WTC11 (cell line): ENCODE data around the gene SHISA7. TPM values are rescaled to one million over a fixed set of nuclear protein-coding genes. Genes with fewer than 3 reads are reported as not detected.

Experiments
- ATAC-seq: fragments of 200-7000 bp; cut with Tn5 transposase; 2 replicates; pipeline ENCODE4 v1.10.0; 2021; ENCODE audit warnings: mild to moderate bottlenecking, moderate library complexity
- CTCF ChIA-PET: fragments of 300-600 bp; sonication (Branson Sonifier 250); formaldehyde crosslinking; loops from one replicate; lab custom pipeline; 2021; ENCODE audit warnings: antibody characterized with exemption; lab: Charles Lee
- POLR2A ChIA-PET: fragments of 350-600 bp; sonication (Branson Sonifier 250); formaldehyde crosslinking; loops from one replicate; lab custom pipeline; 2021; ENCODE audit warnings: antibody characterized with exemption; lab: Charles Lee
- DNase-seq: peaks from one replicate; pipeline ENCODE4 v3.0.0; 2021; ENCODE audit warnings: low spot score
- H3K27ac Mint-ChIP-seq: 2 replicates; pipeline ENCODE4 v1.8.0; 2021; ENCODE audit warnings: mixed read lengths
- H3K27me3 Mint-ChIP-seq: 2 replicates; pipeline ENCODE4 v1.8.0; 2021; ENCODE audit warnings: low read depth, mild to moderate bottlenecking, moderate library complexity, mixed read lengths
- H3K36me3 Mint-ChIP-seq: 2 replicates; pipeline ENCODE4 v1.8.0; 2021; ENCODE audit warnings: mixed read lengths
- H3K4me1 Mint-ChIP-seq: 2 replicates; pipeline ENCODE4 v1.8.0; 2022; ENCODE audit warnings: mixed read lengths
- H3K4me3 Mint-ChIP-seq: 2 replicates; pipeline ENCODE4 v1.8.0; 2021; ENCODE audit warnings: mild to moderate bottlenecking, moderate library complexity, mixed read lengths
- H3K9me3 Mint-ChIP-seq: 2 replicates; pipeline ENCODE4 v1.8.0; 2021; ENCODE audit warnings: mixed read lengths
- E2F4 ChIP-seq: sonication (generic); formaldehyde crosslinking; IDR thresholded peaks from 2 replicates; pipeline ENCODE4 v1.8.1; 2022; ENCODE audit warnings: low read depth, mild to moderate bottlenecking, moderate library complexity, missing genetic modification reagents, borderline replicate concordance
- ERG ChIP-seq: fragments of 250-450 bp; sonication (Bioruptor Pico); IDR thresholded peaks from 2 replicates; pipeline ENCODE4 v1.8.0; 2021; ENCODE audit warnings: mild to moderate bottlenecking
- ESRRA ChIP-seq: sonication (generic); formaldehyde crosslinking; IDR thresholded peaks from 2 replicates; pipeline ENCODE4 v1.8.1; 2022; ENCODE audit warnings: mild to moderate bottlenecking, missing genetic modification reagents, borderline replicate concordance
- GRHL2 ChIP-seq: fragments of 250-450 bp; sonication (Bioruptor Pico); IDR thresholded peaks from 2 replicates; pipeline ENCODE4 v1.8.0; 2022; ENCODE audit warnings: mild to moderate bottlenecking, moderate library complexity; ENCODE audit not compliant: insufficient replicate concordance, severe bottlenecking
- HMGXB4 ChIP-seq: sonication (generic); formaldehyde crosslinking; IDR thresholded peaks from 2 replicates; pipeline ENCODE4 v1.8.1; 2023; ENCODE audit warnings: mild to moderate bottlenecking, moderate library complexity, missing genetic modification reagents
- NFE2L1 ChIP-seq: sonication (generic); formaldehyde crosslinking; IDR thresholded peaks from 2 replicates; pipeline ENCODE4 v1.8.1; 2023; ENCODE audit warnings: missing genetic modification reagents
- OVOL2 ChIP-seq: fragments of 250-450 bp; sonication (Bioruptor Pico); IDR thresholded peaks from 2 replicates; pipeline ENCODE4 v1.9.0; 2021; ENCODE audit warnings: mild to moderate bottlenecking, borderline replicate concordance
- PREB ChIP-seq: sonication (generic); formaldehyde crosslinking; IDR thresholded peaks from 2 replicates; pipeline ENCODE4 v1.8.1; 2022; ENCODE audit warnings: mild to moderate bottlenecking, missing genetic modification reagents, moderate library complexity, borderline replicate concordance
- SP1 ChIP-seq: sonication (generic); formaldehyde crosslinking; conservative IDR thresholded peaks from 2 replicates; pipeline ENCODE4 v1.8.1; 2022; ENCODE audit warnings: missing genetic modification reagents
- USF1 ChIP-seq: sonication (generic); formaldehyde crosslinking; IDR thresholded peaks from 2 replicates; pipeline ENCODE4 v1.8.0; 2022; ENCODE audit warnings: mild to moderate bottlenecking, missing genetic modification reagents
- ZNF416 ChIP-seq: fragments of 250-450 bp; sonication (Bioruptor Pico); IDR thresholded peaks from 2 replicates; pipeline ENCODE4 v1.9.0; 2021; ENCODE audit warnings: mild to moderate bottlenecking, inconsistent platforms
- total RNA-seq: library from RNA; stranded (reverse); gene quantifications from 3 replicates; pipeline ENCODE4 v1.2.3, GENCODE V29; 2021
- TF ChIP-seq, protein P1 (sequence below): sonication (generic); formaldehyde crosslinking; IDR thresholded peaks from 2 replicates; pipeline ENCODE4 v1.8.0; 2022; ENCODE audit warnings: missing genetic modification reagents

Gene SHISA7
- total RNA-seq, 1 experiment from 2014 or later, result 0.79 TPM

GRCh38 chr19:55383279-55384130 is 59.6 kb downstream of the SHISA7 start:
- TF ChIP-seq, protein P1, sequence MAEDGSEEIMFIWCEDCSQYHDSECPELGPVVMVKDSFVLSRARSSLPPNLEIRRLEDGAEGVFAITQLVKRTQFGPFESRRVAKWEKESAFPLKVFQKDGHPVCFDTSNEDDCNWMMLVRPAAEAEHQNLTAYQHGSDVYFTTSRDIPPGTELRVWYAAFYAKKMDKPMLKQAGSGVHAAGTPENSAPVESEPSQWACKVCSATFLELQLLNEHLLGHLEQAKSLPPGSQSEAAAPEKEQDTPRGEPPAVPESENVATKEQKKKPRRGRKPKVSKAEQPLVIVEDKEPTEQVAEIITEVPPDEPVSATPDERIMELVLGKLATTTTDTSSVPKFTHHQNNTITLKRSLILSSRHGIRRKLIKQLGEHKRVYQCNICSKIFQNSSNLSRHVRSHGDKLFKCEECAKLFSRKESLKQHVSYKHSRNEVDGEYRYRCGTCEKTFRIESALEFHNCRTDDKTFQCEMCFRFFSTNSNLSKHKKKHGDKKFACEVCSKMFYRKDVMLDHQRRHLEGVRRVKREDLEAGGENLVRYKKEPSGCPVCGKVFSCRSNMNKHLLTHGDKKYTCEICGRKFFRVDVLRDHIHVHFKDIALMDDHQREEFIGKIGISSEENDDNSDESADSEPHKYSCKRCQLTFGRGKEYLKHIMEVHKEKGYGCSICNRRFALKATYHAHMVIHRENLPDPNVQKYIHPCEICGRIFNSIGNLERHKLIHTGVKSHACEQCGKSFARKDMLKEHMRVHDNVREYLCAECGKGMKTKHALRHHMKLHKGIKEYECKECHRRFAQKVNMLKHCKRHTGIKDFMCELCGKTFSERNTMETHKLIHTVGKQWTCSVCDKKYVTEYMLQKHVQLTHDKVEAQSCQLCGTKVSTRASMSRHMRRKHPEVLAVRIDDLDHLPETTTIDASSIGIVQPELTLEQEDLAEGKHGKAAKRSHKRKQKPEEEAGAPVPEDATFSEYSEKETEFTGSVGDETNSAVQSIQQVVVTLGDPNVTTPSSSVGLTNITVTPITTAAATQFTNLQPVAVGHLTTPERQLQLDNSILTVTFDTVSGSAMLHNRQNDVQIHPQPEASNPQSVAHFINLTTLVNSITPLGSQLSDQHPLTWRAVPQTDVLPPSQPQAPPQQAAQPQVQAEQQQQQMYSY (CRISPR knock-in tag), result 0 out of 2 replicates have a peak, but pooled peaks have one; percentile 10
- TF ChIP-seq ZNF416 (CRISPR knock-in tag) (0 out of 2 replicates have a peak, but pooled peaks have one; percentile 42), SP1 (CRISPR knock-in tag) (0 out of 2 replicates have a peak, but pooled peaks have one; percentile 23), PREB (CRISPR knock-in tag) (no peak), E2F4 (no peak), HMGXB4 (CRISPR knock-in tag) (peak; percentile 26; the same call in 1 of the 2 replicates), OVOL2 (CRISPR knock-in tag) (no peak)
- TF ChIP-seq, all 79 proteins: peak for 4
- H3K4me3 Mint-ChIP-seq, result peak overlapping the region; percentile 79
- peaks cover 28% of the 10 kb centered on the region for H3K36me3 Mint-ChIP-seq
- DNase-seq (peak; percentile 73), ATAC-seq (no peak; the same call in none of the 2 replicates)
- no peaks in the 10 kb centered on the region for H3K9me3 Mint-ChIP-seq
- peaks cover 36% of the 10 kb centered on the region for H3K27me3 Mint-ChIP-seq
- H3K27ac Mint-ChIP-seq, result peak overlapping the region; percentile 78; the same call in 1 of the 2 replicates
- ChIA-PET CTCF (interaction anchor here (0.6 to 3.0 kb wide), 28 partner anchors 8 to 271 kb away, joined by 3 to 26 read pairs (median 4); partner anchors contain the start of genes DNAAF3, HSPBP1, IL11 and KMT5C), POLR2A (interaction anchor here (0.5 to 2.2 kb wide), 13 partner anchors 8 to 307 kb away, joined by 3 to 21 read pairs (median 3); partner anchors contain the start of genes IL11, KMT5C and UBE2S)
- H3K4me1 Mint-ChIP-seq, result peaks cover 34% of the 10 kb centered on the region

GRCh38 chr19:55382522-55383054 is 60.5 kb downstream of the SHISA7 start:
- Mint-ChIP-seq H3K4me3 (peak overlapping the region; percentile 79), H3K9me3 (no peaks in the 10 kb centered on the region), H3K36me3 (peaks cover 19% of the 10 kb centered on the region), H3K27ac (no peak overlapping the region), H3K27me3 (peaks cover 41% of the 10 kb centered on the region), H3K4me1 (peaks cover 34% of the 10 kb centered on the region)
- no peak for ATAC-seq
- ChIA-PET CTCF (interaction anchor here (0.8 to 3.0 kb wide), 9 partner anchors 10 to 222 kb away, joined by 3 to 26 read pairs (median 4); partner anchors contain the start of gene KMT5C), POLR2A (interaction anchor here (2.1 kb wide), 1 partner anchor 41 kb away, joined by 6 read pairs; no protein-coding TSS in a partner anchor)
- TF ChIP-seq NFE2L1 (CRISPR knock-in tag) (no peak), USF1 (CRISPR knock-in tag) (no peak), GRHL2 (CRISPR knock-in tag) (no peak), ESRRA (no peak), ERG (no peak)
- no peak for DNase-seq
